GM19463 (cell line): Measurements from ENCODE around the gene LILRB5.
"Not testable (repeated sequence)": the region's sequence is repeated elsewhere in the genome, so short reads cannot be mapped to it uniquely, and the experiment has no call there.

Experiments used
- ATAC-seq: cut with Tn5 transposase; IDR thresholded peaks from one replicate; pipeline ENCODE4 v1.9.1; 2021; ENCODE audit warnings: mild to moderate bottlenecking, moderate library complexity; ENCODE audit not compliant: unreplicated experiment

Gene LILRB5

DNA sequence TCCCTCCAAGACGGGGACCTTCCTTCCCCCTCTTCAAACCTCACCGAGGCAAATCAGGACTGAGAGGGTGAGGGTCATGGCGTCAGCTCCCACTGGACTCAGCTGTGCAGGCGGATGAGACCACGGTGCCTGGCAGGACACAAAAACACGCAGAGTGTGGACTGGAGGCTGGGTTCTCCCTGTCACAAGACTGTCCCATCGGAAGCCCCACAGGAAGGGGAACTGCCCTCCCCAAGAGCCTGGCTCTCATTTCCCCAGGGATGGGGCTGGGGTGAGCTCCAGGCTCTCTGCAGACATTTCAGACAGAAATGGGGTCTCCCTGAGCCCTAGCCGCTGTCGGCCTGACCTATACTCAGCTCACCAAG is at the start of gene LILRB5:
TSS of gene LILRB5 (minus strand) at position 158 of the 365 bp plus-strand sequence. CDS start at position 78, 80 bp downstream.
- ATAC-seq, result no peak

DNA sequence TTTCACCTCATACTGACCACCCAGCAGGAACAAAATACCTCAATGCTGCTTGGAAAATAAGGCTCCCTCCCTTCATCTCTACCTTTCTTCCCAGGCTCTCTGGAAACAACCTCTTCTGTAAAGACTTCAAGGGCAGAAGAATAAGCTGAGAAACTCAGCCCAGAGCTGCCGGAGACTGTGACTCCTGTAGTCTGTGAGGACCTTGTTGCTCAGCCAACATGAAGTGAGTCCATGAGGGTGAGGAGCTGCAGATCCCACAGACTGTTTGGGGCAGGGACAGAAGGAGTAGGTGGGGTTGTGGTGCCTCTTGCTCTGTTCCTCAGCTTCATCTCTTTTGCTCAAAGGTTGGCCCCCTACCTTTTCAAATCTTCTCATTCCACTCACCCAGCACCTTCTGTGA is 48.1 kb upstream of the LILRB5 start:
- no peak for ATAC-seq

DNA sequence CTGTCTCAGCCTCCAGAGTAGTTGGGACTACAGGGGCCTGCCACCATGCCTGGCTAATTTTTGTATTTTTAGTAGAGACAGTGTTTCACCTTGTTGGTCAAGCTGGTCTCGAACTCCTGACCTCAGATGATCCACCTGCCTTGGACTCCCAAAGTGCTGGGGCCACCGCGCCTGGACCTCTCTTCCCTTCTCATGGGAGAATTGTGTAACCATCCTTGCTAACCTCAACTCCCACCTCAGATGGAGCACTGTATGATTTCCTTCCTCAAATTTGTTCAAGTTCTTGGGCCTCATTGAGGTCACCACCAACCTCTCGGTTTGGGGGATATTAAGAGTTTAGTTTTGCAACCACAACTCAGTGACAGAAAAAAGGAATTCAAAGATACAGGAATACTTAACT is 45.2 kb upstream of the LILRB5 start:
- no peak for ATAC-seq

DNA sequence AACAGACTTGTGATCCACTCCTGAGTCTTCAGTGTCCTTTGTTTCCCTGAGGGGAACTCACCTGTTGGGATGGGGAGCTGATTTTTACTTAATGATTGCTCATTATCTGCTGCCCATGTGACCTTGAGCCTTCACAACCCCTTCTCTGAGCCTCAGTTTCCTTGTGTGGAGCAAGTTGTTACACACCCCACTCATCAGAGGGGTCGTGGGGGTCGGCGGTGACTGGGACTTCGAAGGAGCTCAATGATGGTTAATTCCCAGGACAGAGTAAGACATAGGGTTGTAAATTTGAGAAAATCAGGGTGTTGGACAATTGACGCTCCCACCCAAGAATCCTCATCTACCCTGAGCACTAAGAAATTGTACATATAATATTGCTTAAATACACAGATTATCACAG is 42.4 kb upstream of the LILRB5 start:
- no peak for ATAC-seq

DNA sequence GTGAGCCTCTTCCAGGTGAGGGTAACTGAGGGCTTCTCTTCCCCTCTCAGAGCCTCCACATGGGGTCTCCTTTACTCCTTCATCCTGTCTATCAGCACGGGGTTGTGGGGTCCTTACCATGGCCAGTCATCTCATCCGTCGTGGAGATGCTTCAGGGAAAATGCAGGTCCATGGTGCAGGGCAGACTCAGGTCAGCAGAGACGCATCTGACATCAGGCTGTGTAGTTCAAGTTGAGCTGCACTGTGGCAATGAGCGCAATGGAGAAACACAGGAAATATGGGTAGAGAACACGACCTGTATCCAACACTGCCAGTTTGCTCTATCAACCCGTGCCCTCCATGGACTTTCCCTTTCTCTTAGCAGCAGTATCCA is 42.0 kb upstream of the LILRB5 start:
- no peak for ATAC-seq

DNA sequence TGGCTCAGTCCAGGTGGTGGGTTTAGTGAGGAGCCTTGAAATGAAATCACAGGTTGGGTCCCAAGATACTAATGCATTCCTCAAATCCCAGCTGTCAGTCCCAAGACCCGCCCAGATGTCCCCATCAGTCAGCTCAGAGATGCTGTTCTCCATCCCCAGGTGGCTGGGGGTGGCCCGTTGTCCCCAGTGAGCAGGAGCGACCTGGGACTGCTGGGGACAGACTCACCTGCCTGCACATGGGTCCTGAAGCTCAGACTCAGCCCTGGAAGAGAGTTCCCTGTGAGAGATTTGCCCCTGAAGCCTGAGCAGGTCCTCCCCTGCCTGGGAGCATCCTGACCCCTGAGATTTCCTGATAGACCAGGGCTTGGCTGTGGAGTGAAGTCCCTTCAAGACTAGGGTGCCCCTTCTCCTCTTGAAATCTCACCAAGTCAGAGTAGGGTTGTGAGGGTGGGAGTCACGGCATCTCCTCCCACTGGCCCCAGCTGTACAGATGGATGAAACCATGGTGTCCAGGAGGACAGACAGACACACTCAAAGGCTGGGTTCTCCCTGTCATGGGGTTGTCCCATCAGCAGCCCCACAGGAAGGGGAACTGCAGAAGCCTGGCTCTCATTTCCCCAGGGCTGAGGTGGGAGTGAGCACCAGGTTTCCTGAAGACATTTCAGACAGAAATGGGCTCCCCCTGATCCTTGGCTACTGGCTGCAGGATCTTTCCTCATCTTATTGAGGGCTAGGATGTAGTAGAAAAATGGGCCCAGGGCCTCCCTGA is 41.5 kb upstream of the LILRB5 start:
- ATAC-seq, result no peak

DNA sequence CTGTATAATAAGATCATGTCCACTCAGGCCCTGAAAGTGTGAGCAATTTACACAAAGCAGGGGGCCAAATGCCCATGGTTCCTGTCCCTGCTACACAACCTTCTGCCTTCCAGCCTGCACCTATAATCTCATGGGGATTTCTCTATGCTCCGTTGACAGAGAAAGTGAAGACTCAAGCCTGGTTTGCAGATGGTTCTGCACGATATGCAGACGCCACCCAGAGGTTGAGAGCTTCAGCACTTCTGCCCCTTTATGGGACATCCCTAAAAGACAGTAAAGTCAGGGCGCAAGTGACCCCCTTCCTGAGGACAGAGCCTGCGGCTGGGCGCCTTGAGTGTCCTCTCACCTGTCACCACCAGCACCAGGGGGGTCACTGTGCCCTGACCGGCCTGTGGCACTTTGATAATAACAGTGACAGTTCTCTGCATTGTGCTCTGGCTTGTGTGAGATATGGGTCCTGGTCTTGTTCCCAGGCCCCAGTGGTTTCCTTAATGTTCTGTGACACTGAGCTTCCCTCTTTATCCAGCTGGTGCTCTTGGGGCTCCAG is 40.8 kb upstream of the LILRB5 start:
- no peak for ATAC-seq

DNA sequence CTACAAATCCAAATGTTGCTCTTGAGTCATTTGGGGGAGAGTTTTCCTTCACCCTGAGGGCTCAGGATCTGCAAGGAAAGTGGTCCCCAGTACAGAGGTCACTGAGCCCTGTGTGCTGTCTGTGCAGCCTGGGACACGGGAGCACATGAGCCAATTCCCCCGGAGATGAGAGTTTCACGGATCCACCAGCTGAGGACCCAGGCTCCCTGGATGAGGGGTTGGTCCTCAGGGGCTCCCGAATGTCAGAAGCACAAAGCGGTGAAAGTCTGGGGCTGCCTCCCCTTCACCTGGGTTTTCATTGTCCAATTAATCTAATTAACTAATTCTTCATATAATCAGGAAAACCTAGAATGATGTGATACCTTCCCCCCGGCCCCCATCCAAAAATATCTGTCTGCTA is 37.5 kb upstream of the LILRB5 start:
- ATAC-seq, result no peak

DNA sequence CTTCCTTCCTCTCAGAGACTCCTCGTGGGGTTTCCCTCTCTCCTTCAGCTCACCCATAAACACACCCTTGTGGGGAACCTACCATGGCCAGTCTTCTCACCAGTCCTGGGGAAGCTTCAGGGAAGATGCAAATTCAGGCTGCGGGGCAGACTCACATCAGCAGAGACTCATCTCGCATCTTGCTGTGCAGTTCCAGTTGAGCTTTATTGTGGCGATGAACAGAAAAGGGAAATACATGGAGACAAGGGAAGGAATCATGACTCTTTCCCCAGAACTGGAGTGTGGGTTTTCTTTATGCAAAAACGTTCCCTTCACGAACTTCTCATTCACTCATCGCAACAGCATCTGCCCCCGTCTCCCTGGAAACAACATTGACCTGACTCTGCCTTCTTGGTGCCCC is 32.1 kb upstream of the LILRB5 start:
- not testable (repeated sequence) for ATAC-seq

DNA sequence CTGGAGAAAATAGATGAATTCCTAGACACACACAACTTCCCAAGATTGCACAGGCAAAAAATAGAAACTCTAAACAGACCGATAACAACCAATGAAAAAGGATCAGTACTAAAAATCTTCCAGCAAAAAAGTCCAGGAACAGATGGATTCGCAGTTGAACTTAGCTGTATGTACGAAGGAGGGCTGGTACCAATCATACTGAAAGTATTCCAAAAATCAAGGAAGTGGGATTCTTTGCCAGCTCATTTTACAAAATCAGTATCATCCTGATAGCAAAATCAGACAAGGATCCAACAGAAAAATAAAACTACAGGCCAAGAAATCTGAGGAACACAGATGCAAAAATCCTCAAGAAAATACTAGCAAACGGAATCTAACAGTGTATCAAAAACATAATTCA is 30.4 kb upstream of the LILRB5 start:
- ATAC-seq, result no peak

DNA sequence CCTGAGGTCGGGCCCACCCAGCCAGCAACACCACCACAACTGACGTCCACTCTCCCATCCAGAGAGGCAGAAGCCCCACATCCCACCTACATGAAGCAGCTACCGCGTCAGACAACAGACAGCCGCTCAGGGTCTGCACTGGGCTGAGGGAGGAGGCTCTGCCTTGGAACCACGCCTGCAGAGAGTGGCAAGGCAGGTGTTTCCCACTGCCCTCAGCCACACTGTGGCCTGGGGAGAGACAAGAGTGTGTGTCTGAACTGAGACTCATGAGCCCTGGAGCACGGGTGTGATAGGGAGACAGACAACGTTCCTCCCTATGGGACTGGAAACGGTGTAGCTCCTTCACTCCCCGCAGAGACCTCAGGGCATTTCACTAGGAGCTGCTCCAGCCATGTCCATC is 29.2 kb upstream of the LILRB5 start:
- not testable (repeated sequence) for ATAC-seq

DNA sequence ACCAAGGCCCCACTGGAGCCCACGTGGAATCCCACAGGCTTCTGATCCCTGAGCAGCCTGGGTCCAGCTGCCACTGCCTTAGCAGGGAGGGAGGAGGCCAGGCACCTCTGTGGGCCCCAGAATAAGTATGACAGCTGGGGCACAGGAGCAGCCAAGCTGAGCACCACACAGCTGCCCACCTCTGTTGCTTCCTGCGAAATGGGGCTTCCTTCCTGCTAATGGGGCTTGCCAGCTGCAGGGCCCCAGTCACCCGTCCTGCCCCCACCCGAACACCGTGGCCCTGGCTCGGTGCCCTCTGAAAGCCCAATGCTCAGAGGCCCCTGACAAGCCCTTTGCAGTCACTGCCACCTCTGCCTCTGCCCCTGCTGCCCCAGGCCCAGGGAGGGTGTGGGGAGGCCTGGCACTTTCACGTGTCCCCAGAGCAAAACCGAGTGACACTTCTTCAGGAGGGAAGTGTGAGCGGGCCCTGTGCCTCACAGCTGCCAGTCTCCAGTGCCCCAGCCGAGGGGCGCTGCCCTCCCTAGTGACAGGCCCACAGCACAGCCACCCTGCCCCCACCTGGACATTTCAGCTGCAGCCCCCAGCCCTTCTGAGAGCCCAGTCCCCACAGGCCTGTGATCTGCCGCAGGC is 28.5 kb upstream of the LILRB5 start:
- ATAC-seq, result peak; percentile 39

DNA sequence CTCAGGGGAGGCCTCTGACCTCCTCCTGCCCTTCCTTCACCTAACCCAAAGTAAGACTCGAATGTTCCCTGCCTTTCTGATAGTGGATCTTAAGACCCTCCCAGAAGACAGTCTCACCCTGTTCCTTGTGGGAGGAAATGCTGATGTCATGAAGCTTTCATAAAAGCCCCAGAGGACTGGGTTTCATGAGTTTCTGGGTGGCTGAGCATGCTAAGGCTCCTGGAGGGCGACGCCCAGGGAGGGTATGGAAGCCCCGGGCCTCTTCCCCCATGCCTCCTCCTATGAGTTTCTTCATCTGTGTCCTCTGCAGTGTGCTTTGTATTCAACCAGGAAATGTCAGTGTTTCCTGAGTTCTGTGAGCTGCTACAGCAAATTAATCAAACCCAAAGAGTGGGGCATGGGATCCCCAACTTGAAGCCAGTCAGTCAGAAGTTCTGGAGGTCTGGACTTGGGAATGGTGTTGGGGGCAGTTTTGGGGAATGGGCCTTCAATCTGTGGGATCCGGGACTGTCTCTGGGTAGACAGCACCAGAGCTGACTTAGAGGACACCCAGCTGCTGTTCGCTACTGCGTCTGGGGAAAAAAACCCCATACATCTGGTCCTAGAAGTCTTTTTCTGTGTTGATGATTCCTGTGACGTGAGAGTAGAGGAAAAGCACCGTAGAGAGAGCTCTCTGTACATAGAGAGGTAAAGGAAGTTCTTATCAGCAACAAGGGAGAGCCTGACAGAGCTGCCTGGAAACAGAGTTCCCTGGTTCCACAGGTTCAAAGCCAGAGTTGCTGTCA is 25.8 kb upstream of the LILRB5 start:
- ATAC-seq, result no peak

DNA sequence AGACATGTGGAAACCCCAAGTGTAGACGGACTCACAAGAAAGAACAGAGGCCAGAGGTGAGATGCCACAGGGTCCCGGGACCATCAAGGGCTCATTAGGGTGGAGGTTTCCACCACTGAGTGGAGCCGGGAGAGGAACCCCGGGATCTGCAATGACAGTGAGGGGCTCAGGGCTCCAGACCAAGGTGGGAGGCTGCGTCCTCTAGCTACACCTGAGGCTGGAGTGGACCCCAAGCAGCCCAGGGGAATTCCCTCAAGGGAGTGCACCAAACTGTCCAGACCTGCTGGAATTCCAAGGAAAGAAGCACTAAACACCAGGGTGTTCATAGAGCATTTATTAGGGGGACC is 24.6 kb upstream of the LILRB5 start:
- not testable (repeated sequence) for ATAC-seq

DNA sequence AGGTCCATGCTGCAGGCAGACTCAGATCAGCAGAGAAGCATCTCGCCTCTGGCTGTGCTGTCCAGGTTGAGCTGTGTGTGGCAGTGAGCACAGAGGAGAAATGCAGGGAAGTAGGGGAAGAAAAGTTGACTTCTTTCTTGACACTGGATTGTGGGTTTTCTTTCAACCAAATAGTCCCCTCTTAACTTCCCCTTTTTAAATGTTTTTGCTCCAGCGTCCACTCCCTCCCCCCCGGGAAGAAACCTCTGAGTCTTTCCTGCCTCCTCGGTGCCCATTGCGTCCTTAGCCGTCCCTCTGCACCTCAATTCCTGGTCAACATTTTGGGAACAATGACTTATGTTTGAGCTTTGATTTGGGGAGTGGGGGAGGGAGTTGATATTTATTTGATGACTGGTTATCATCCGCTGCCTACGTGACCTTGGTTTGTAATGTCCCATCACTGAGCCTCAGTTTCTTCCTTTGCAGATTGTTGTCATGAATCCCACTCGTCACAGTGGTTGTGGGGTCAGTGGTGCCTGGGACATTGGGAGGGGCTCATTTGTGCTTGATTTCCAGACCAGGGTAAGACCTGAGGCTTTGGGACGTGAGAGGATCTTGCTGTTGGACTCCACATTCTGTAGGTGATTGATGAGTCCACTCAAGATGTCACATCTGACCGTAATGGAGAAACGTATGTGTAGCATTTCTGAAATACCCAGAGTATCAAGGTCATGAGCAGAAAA is 24.1 kb upstream of the LILRB5 start, which contains the start of gene LILRB2:
TSS of gene LILRB2 (minus strand) at position 104 of the 722 bp plus-strand sequence. CDS start 614 bp downstream, outside the sequence.
- no peak for ATAC-seq

DNA sequence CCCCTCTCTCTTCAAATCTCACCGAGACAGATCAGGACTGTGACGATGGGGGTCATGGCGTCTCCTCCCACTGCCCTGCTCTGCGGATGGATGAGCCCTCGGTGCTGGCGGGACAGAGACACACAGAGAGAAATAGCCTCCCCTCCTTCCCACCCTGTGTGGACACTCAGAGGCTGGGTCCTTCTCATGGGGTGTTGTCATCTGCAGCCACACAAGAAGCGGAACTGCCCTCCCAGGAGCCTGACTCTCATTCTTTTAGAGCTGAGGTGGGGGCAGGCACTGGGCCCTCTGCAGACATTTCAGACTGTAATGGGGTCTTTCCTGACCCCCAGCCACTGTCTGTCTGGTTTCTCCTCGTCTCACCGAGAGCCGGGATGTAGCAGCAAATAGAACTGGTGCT is 23.4 kb upstream of the LILRB5 start:
- not testable (repeated sequence) for ATAC-seq

DNA sequence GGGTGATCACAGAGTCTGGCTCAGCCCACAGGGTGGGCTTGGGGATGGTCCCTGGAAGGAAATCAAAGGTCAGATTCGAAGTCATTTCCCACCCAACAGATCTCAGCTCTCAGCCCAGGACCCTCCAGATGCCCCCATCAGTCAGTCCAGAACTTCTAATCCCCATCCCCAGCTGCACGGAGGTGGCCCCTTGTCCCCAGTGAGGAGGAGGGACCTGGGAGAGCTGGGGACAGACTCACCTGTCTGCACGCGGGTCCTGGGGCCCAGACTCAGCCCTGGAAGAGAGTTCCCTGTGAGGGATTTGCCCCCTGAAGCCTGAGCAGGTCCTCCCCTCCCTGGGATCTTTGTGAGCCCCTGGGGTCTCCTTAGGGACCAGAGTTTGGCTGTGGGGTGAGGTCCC is 23.0 kb upstream of the LILRB5 start:
- ATAC-seq, result not testable (repeated sequence)

DNA sequence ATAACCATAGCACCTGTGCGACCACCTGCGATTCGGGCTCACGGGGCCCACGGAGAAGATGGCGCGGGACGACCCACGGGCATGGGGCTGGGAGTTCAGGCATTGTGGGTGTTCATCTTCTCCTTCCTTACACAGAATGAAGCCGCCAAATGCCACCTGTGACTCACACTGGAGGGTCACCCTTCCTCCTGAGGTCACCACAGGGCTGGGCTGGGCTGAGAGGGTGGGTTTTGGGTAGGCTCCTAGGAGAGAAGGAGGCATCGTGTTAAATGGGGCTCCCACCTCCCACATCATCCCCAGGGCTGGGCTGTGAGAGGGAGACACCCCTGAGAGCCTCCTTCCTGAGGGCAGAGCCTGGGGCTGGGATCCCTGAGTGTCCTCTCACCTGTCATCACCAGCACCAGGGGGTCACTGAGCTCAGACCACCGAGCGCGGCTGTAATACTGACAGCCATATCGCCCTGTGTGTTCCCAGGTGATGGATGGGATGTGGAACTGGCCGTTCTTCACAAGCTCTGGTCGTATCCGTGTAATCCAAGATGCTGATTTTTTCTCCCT is 22.4 kb upstream of the LILRB5 start:
- ATAC-seq, result no peak

DNA sequence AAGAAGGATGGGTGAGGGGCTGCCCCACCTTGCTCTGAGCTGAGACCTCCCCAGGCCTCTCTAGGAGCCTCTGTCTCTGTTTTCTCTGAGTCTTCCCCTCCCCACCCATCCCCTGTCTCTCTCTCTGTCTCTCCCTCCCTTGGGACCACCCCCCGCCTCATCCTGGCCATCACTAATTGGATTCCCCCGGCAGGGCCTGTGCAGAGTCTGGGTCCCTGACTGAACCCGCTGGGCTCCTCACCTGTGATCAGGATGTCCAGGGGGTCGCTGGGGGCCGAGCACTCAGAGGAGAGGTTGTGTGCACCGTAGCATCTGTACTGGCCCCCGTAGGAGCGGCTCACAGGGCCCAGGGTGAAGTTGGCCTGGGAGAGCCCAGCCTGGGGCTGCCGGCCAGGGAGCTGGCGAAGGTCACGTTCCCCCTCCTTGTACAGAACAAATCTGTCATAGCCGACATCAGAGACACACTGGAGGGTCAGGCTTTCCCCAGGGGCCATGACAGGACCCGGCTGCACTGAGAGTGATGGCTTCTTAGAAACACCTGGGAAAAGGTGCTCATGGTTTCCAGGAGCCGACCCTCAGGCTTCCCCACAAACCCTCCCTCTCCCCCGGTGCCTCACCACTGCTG is 21.6 kb upstream of the LILRB5 start:
- not testable (repeated sequence) for ATAC-seq

DNA sequence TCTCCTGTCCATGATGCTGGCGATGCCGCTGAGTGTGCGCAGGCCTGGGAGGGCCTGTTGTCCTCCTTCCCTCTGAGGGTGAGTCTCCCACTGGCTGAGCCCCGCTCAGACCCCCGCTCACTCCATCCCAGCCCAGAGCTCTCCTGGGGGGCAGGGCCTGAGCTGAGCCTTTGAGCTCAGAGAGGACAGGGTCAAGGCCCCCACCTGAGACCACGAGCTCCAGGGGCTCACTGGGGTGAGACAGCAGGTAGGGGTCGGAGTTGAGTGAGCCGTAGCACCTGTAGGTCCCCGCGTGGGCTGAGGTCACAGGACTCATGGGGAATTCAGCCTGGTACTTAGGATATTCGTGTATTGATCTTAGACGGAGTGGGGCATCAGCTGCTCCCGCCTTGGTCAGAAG is 21.0 kb upstream of the LILRB5 start:
- not testable (repeated sequence) for ATAC-seq
